WTC11 (cell line): ENCODE results near the gene FNDC11. TPM values are rescaled to one million over a fixed set of nuclear protein-coding genes. Genes with fewer than 3 reads are reported as not detected.

Source experiments
- ATAC-seq: fragments of 200-7000 bp; cut with Tn5 transposase; 2 replicates; pipeline ENCODE4 v1.10.0; 2021; ENCODE audit warnings: mild to moderate bottlenecking, moderate library complexity
- CTCF ChIA-PET: fragments of 300-600 bp; sonication (Branson Sonifier 250); formaldehyde crosslinking; loops from one replicate; lab custom pipeline; 2021; ENCODE audit warnings: antibody characterized with exemption; lab: Charles Lee
- POLR2A ChIA-PET: fragments of 350-600 bp; sonication (Branson Sonifier 250); formaldehyde crosslinking; loops from one replicate; lab custom pipeline; 2021; ENCODE audit warnings: antibody characterized with exemption; lab: Charles Lee
- DNase-seq: peaks from one replicate; pipeline ENCODE4 v3.0.0; 2021; ENCODE audit warnings: low spot score
- H3K27ac Mint-ChIP-seq: 2 replicates; pipeline ENCODE4 v1.8.0; 2021; ENCODE audit warnings: mixed read lengths
- H3K27me3 Mint-ChIP-seq: 2 replicates; pipeline ENCODE4 v1.8.0; 2021; ENCODE audit warnings: low read depth, mild to moderate bottlenecking, moderate library complexity, mixed read lengths
- H3K36me3 Mint-ChIP-seq: 2 replicates; pipeline ENCODE4 v1.8.0; 2021; ENCODE audit warnings: mixed read lengths
- H3K4me1 Mint-ChIP-seq: 2 replicates; pipeline ENCODE4 v1.8.0; 2022; ENCODE audit warnings: mixed read lengths
- H3K4me3 Mint-ChIP-seq: 2 replicates; pipeline ENCODE4 v1.8.0; 2021; ENCODE audit warnings: mild to moderate bottlenecking, moderate library complexity, mixed read lengths
- H3K9me3 Mint-ChIP-seq: 2 replicates; pipeline ENCODE4 v1.8.0; 2021; ENCODE audit warnings: mixed read lengths
- AFF4 ChIP-seq: sonication (generic); formaldehyde crosslinking; IDR thresholded peaks from 2 replicates; pipeline ENCODE4 v1.8.1; 2023; ENCODE audit warnings: mild to moderate bottlenecking, missing genetic modification reagents, borderline replicate concordance
- ATF2 ChIP-seq: sonication (generic); formaldehyde crosslinking; IDR thresholded peaks from 2 replicates; pipeline ENCODE4 v1.8.1; 2022; ENCODE audit warnings: low read depth, missing genetic modification reagents, borderline replicate concordance
- CDX4 ChIP-seq: fragments of 250-450 bp; sonication (Bioruptor Pico); IDR thresholded peaks from 2 replicates; pipeline ENCODE4 v1.9.0; 2021; ENCODE audit warnings: moderate library complexity, mild to moderate bottlenecking, inconsistent platforms, borderline replicate concordance
- CREB1 ChIP-seq: sonication (generic); formaldehyde crosslinking; IDR thresholded peaks from 2 replicates; pipeline ENCODE4 v1.8.0; 2023; ENCODE audit warnings: mild to moderate bottlenecking, missing genetic modification reagents
- E2F4 ChIP-seq: sonication (generic); formaldehyde crosslinking; IDR thresholded peaks from 2 replicates; pipeline ENCODE4 v1.8.1; 2022; ENCODE audit warnings: low read depth, mild to moderate bottlenecking, moderate library complexity, missing genetic modification reagents, borderline replicate concordance
- ELF4 ChIP-seq: sonication (generic); formaldehyde crosslinking; IDR thresholded peaks from 2 replicates; pipeline ENCODE4 v1.8.1; 2022; ENCODE audit warnings: low read depth, mild to moderate bottlenecking, moderate library complexity, missing genetic modification reagents
- ESRRA ChIP-seq: sonication (generic); formaldehyde crosslinking; IDR thresholded peaks from 2 replicates; pipeline ENCODE4 v1.8.1; 2022; ENCODE audit warnings: mild to moderate bottlenecking, missing genetic modification reagents, borderline replicate concordance
- FOXP4 ChIP-seq: sonication (generic); formaldehyde crosslinking; IDR thresholded peaks from 2 replicates; pipeline ENCODE4 v1.8.0; 2022; ENCODE audit warnings: mild to moderate bottlenecking, missing genetic modification reagents
- GTF2I ChIP-seq: fragments of 250-450 bp; sonication (Bioruptor Pico); conservative IDR thresholded peaks from 2 replicates; pipeline ENCODE4 v1.4.0; 2021; ENCODE audit warnings: mild to moderate bottlenecking
- IRF1 ChIP-seq: sonication (generic); formaldehyde crosslinking; IDR thresholded peaks from 2 replicates; pipeline ENCODE4 v1.8.0; 2023; ENCODE audit warnings: missing genetic modification reagents
- JUN ChIP-seq: sonication (generic); formaldehyde crosslinking; IDR thresholded peaks from 2 replicates; pipeline ENCODE4 v1.8.0; 2023; ENCODE audit warnings: mild to moderate bottlenecking, missing genetic modification reagents
- NFYB ChIP-seq: sonication (generic); formaldehyde crosslinking; conservative IDR thresholded peaks from 2 replicates; pipeline ENCODE4 v1.8.0; 2022; ENCODE audit warnings: low read depth, missing genetic modification reagents
- RELA ChIP-seq: sonication (generic); formaldehyde crosslinking; IDR thresholded peaks from 2 replicates; pipeline ENCODE4 v1.8.1; 2022; ENCODE audit warnings: missing genetic modification reagents, mild to moderate bottlenecking, borderline replicate concordance
- SMAD3 ChIP-seq: sonication (generic); formaldehyde crosslinking; IDR thresholded peaks from 2 replicates; pipeline ENCODE4 v1.8.0; 2022; ENCODE audit warnings: missing genetic modification reagents, mild to moderate bottlenecking, borderline replicate concordance
- USF1 ChIP-seq: sonication (generic); formaldehyde crosslinking; IDR thresholded peaks from 2 replicates; pipeline ENCODE4 v1.8.0; 2022; ENCODE audit warnings: mild to moderate bottlenecking, missing genetic modification reagents
- ZBTB21 ChIP-seq: sonication (generic); formaldehyde crosslinking; IDR thresholded peaks from 2 replicates; pipeline ENCODE4 v1.8.1; 2023; ENCODE audit warnings: mild to moderate bottlenecking, missing genetic modification reagents, borderline replicate concordance
- ZNF281 ChIP-seq: sonication (generic); formaldehyde crosslinking; IDR thresholded peaks from 2 replicates; pipeline ENCODE4 v1.8.0; 2023; ENCODE audit warnings: mild to moderate bottlenecking, missing genetic modification reagents
- ZNF532 ChIP-seq: fragments of 250-450 bp; sonication (Bioruptor Pico); IDR thresholded peaks from 2 replicates; pipeline ENCODE4 v1.9.0; 2021; ENCODE audit warnings: mild to moderate bottlenecking, borderline replicate concordance
- total RNA-seq: library from RNA; stranded (reverse); gene quantifications from 3 replicates; pipeline ENCODE4 v1.2.3, GENCODE V29; 2021

FNDC11 gene
- total RNA-seq, 1 experiment from 2014 or later = 3.8 TPM

- Mint-ChIP-seq H3K27me3 (peaks cover 27% of the 10 kb centered on the region), H3K4me3 (no peak overlapping the region), H3K4me1 (no peaks in the 10 kb centered on the region; the same call in 1 of the 2 replicates), H3K27ac (no peak overlapping the region), H3K36me3 (0 out of 2 replicates have a peak, but pooled peaks cover 2% of the 10 kb centered on the region), H3K9me3 (peaks cover 10% of the 10 kb centered on the region)
- POLR2A ChIA-PET = interaction anchor here (1.4 kb wide), 1 partner anchor 15 kb away, joined by 3 read pairs; the partner anchor contains the start of gene PPDPF
- ATAC-seq (no peak), DNase-seq (no peak)
- CTCF ChIA-PET = interaction anchor here (0.9 to 2.4 kb wide), 2 partner anchors 9 to 15 kb away, joined by 3 to 9 read pairs; partner anchors contain the start of gene PPDPF
- TF ChIP-seq IRF1 (CRISPR knock-in tag) (no peak), CREB1 (CRISPR knock-in tag) (no peak), USF1 (CRISPR knock-in tag) (no peak), ELF4 (CRISPR knock-in tag) (no peak), FOXP4 (no peak), ATF2 (CRISPR knock-in tag) (no peak), SMAD3 (CRISPR knock-in tag) (no peak), ZNF532 (CRISPR knock-in tag) (no peak), E2F4 (CRISPR knock-in tag) (no peak), GTF2I (CRISPR knock-in tag) (no peak), RELA (CRISPR knock-in tag) (no peak), JUN (CRISPR knock-in tag) (no peak), CDX4 (CRISPR knock-in tag) (no peak), ESRRA (no peak), AFF4 (CRISPR knock-in tag) (no peak), ZNF281 (CRISPR knock-in tag) (no peak), NFYB (no peak), ZBTB21 (CRISPR knock-in tag) (no peak)
Measured at GRCh38 chr20:63505723-63506122, 48.2 kb upstream of the FNDC11 start.
